Endodermal cell (in vitro differentiated cells): ENCODE measurements around the gene ROR1. TPM values are rescaled to one million over a fixed set of nuclear protein-coding genes. Genes with fewer than 3 reads are reported as not detected.

Experiments
- DNase-seq: peaks from one replicate; pipeline ENCODE4 v3.0.0-alpha.2; 2017
- H3K27ac ChIP-seq: 2 replicates; pipeline ENCODE4 v1.5.1; 2013; ENCODE audit warnings: mild to moderate bottlenecking, low read depth, low read length, moderate library complexity
- H3K27me3 ChIP-seq: 2 replicates; pipeline ENCODE4 v1.6.1; 2013; ENCODE audit warnings: mild to moderate bottlenecking, low read length, moderate library complexity; ENCODE audit not compliant: insufficient read depth, control insufficient read depth, poor library complexity, severe bottlenecking
- H3K36me3 ChIP-seq: 2 replicates; pipeline ENCODE4 v1.7.0; 2013; ENCODE audit warnings: mild to moderate bottlenecking, low read length, moderate library complexity; ENCODE audit not compliant: control insufficient read depth, insufficient read depth
- H3K4me1 ChIP-seq: one replicate; pipeline ENCODE4 v1.7.0; 2013; ENCODE audit warnings: low read length; ENCODE audit not compliant: control insufficient read depth, insufficient read depth
- H3K4me3 ChIP-seq: 2 replicates; pipeline ENCODE4 v1.5.1; 2013; ENCODE audit warnings: mild to moderate bottlenecking, low read length, moderate library complexity
- H3K9ac ChIP-seq: 2 replicates; pipeline ENCODE4 v1.6.1; 2013; ENCODE audit warnings: mild to moderate bottlenecking, low read length, moderate library complexity; ENCODE audit not compliant: poor library complexity, severe bottlenecking; ENCODE audit errors: extremely low read depth
- H3K9me3 ChIP-seq: 2 replicates; pipeline ENCODE4 v1.6.1; 2013; ENCODE audit warnings: mild to moderate bottlenecking, low read length, moderate library complexity; ENCODE audit not compliant: control insufficient read depth
- H3K27ac Mint-ChIP-seq: 2 replicates; pipeline ENCODE4 v1.8.0; 2020; ENCODE audit warnings: mixed read lengths
- H3K27me3 Mint-ChIP-seq: 2 replicates; pipeline ENCODE4 v1.8.0; 2021; ENCODE audit warnings: mild to moderate bottlenecking, mixed read lengths; ENCODE audit not compliant: insufficient read depth
- H3K36me3 Mint-ChIP-seq: 2 replicates; pipeline ENCODE4 v1.8.0; 2020; ENCODE audit warnings: low read depth, mixed read lengths
- H3K4me1 Mint-ChIP-seq: 2 replicates; pipeline ENCODE4 v1.8.0; 2020; ENCODE audit warnings: mixed read lengths
- H3K4me3 Mint-ChIP-seq: 2 replicates; pipeline ENCODE4 v1.8.0; 2020; ENCODE audit warnings: mild to moderate bottlenecking, moderate library complexity, mixed read lengths
- H3K9me3 Mint-ChIP-seq: 2 replicates; pipeline ENCODE4 v1.8.0; 2020; ENCODE audit warnings: mild to moderate bottlenecking, mixed read lengths
- CTCF ChIP-seq: fragments of 200-600 bp; sonication (generic); conservative IDR thresholded peaks from 2 replicates; pipeline ENCODE4 v1.5.0; 2021; ENCODE audit warnings: antibody characterized with exemption, mild to moderate bottlenecking
- WGBS, 2 experiments: methylation state at CpG; one replicate each; pipeline versions ENCODE4 v1.1.5 to v1.1.7; 2013; ENCODE audit warnings: missing lambda C conversion rate in 2 of 2, mixed read lengths in 1 of 2; ENCODE audit not compliant: insufficient coverage in 1 of 2, insufficient read length in 1 of 2; 5-methylcytosine and 5-hydroxymethylcytosine counted together
- total RNA-seq, 2 donors: library from RNA; stranded (reverse); fragmentation: NEBNext Ultra II Directional in 1 of 2; extraction: Animal tissue kit (Norgen Biotek cat#: 25700) in 1 of 2; gene quantifications; 2 replicates in 1 of 2; 3 replicates in 1 of 2; pipeline ENCODE4 v1.2.1, GENCODE V29; 2021

The ROR1 gene
- total RNA-seq, 2 donors from 2014 or later = 77.4 to 77.9 TPM

- H3K27me3 ChIP-seq = no peaks in the 10 kb centered on the region
- H3K27ac ChIP-seq = no peak overlapping the region
- H3K9me3 ChIP-seq = no peaks in the 10 kb centered on the region
- H3K4me1 Mint-ChIP-seq = peaks cover 4% of the 10 kb centered on the region
- H3K36me3 ChIP-seq = no peaks in the 10 kb centered on the region
- no peak for TF ChIP-seq CTCF
- no peak overlapping the region for H3K4me3 Mint-ChIP-seq
- no peaks in the 10 kb centered on the region for H3K27me3 Mint-ChIP-seq
- H3K4me3 ChIP-seq = no peak overlapping the region
- peaks cover 3% of the 10 kb centered on the region for H3K36me3 Mint-ChIP-seq
- no peak overlapping the region for H3K27ac Mint-ChIP-seq
- no peaks in the 10 kb centered on the region for H3K9me3 Mint-ChIP-seq
- DNase-seq = no peak
- 92 to 100% methylated on average over 1 of the region's 1 CpG for WGBS, 2 experiments
- H3K4me1 ChIP-seq = no peaks in the 10 kb centered on the region
- H3K9ac ChIP-seq = no peak overlapping the region
Measured at GRCh38 chr1:63945943-63946342, 172.1 kb downstream of the ROR1 start.

GRCh38 chr1:63946866-63947491, 173.2 kb downstream of the ROR1 start:
- 94 to 97% methylated on average over 8 to 11 of the region's 11 CpGs for WGBS, 2 experiments
- Mint-ChIP-seq H3K27me3 (no peaks in the 10 kb centered on the region), H3K4me1 (peaks cover 8% of the 10 kb centered on the region), H3K4me3 (no peak overlapping the region), H3K9me3 (no peaks in the 10 kb centered on the region), H3K36me3 (peaks cover 3% of the 10 kb centered on the region), H3K27ac (no peak overlapping the region)
- DNase-seq = no peak
- Histone ChIP-seq H3K4me1 (no peaks in the 10 kb centered on the region), H3K36me3 (no peaks in the 10 kb centered on the region), H3K27ac (no peak overlapping the region), H3K9me3 (no peaks in the 10 kb centered on the region), H3K27me3 (no peaks in the 10 kb centered on the region), H3K4me3 (no peak overlapping the region), H3K9ac (no peak overlapping the region)
- TF ChIP-seq CTCF = no peak

- no peak for TF ChIP-seq CTCF
- H3K27ac Mint-ChIP-seq = no peak overlapping the region
- H3K4me1 ChIP-seq = no peaks in the 10 kb centered on the region
- H3K36me3 Mint-ChIP-seq = peaks cover 3% of the 10 kb centered on the region
- H3K4me1 Mint-ChIP-seq = peaks cover 8% of the 10 kb centered on the region
- H3K4me3 Mint-ChIP-seq = no peak overlapping the region
- 85 to 89% methylated on average over 2 to 3 of the region's 3 CpGs for WGBS, 2 experiments
- no peaks in the 10 kb centered on the region for H3K36me3 ChIP-seq
- no peaks in the 10 kb centered on the region for H3K27me3 ChIP-seq
- no peak overlapping the region for H3K27ac ChIP-seq
- peaks cover 6% of the 10 kb centered on the region for H3K9me3 Mint-ChIP-seq
- H3K9me3 ChIP-seq = peaks cover 1% of the 10 kb centered on the region
- no peaks in the 10 kb centered on the region for H3K27me3 Mint-ChIP-seq
- H3K9ac ChIP-seq = no peak overlapping the region
- DNase-seq = no peak
- H3K4me3 ChIP-seq = no peak overlapping the region
Measured at GRCh38 chr1:63947904-63948303, 174.1 kb downstream of the ROR1 start.
